Choroid plexus epithelial cell (primary cell): ENCODE measurements around the gene SNRPD3.
"Not testable (repeated sequence)": the region's sequence is repeated elsewhere in the genome, so short reads cannot be mapped to it uniquely, and the experiment has no call there.

Experiments
- DNase-seq: peaks from one replicate; pipeline ENCODE4 v3.0.0-alpha.2; 2010; ENCODE audit warnings: low read depth
- H3K4me3 ChIP-seq: 2 replicates; pipeline ENCODE4 v1.5.1; 2011; ENCODE audit warnings: low read depth, mild to moderate bottlenecking, control low read depth, low read length, moderate library complexity
- TF ChIP-seq, protein P1 (sequence below): conservative IDR thresholded peaks from 2 replicates; pipeline ENCODE4 v1.5.1; 2011; ENCODE audit warnings: low read depth, mild to moderate bottlenecking, control low read depth, inconsistent platforms, low read length, moderate library complexity

SNRPD3 gene

DNA sequence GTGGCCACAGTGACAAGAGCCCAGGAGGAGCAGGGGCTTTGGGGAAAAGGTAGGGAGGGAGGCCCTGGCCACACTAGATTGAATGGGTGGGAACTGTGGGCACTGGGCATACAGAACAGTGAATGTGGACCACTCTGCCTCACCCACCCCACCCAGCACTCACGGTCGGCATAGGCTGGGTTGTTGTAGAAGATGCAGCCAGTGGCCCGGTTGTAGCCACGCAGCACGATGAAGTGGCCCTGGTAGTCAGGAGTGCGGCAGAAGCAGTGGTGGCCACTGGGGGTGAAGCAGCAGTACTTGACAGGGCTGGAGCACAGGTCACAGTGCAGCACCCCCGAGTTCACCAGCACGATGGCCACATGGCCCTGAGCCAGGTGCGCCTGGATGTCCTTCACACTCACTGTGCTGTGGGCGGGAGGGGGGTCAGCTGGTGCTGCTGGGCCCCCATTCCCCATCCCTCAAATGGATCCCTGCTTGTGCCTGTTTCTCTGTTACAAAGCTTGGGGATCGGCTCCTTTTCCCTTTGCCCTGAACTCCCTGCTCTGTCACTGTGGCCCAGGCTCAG is 12.0 kb upstream of the SNRPD3 start:
- H3K4me3 ChIP-seq: no peak overlapping the region
- no peak for DNase-seq
- TF ChIP-seq, protein P1, sequence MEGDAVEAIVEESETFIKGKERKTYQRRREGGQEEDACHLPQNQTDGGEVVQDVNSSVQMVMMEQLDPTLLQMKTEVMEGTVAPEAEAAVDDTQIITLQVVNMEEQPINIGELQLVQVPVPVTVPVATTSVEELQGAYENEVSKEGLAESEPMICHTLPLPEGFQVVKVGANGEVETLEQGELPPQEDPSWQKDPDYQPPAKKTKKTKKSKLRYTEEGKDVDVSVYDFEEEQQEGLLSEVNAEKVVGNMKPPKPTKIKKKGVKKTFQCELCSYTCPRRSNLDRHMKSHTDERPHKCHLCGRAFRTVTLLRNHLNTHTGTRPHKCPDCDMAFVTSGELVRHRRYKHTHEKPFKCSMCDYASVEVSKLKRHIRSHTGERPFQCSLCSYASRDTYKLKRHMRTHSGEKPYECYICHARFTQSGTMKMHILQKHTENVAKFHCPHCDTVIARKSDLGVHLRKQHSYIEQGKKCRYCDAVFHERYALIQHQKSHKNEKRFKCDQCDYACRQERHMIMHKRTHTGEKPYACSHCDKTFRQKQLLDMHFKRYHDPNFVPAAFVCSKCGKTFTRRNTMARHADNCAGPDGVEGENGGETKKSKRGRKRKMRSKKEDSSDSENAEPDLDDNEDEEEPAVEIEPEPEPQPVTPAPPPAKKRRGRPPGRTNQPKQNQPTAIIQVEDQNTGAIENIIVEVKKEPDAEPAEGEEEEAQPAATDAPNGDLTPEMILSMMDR: no peak

DNA sequence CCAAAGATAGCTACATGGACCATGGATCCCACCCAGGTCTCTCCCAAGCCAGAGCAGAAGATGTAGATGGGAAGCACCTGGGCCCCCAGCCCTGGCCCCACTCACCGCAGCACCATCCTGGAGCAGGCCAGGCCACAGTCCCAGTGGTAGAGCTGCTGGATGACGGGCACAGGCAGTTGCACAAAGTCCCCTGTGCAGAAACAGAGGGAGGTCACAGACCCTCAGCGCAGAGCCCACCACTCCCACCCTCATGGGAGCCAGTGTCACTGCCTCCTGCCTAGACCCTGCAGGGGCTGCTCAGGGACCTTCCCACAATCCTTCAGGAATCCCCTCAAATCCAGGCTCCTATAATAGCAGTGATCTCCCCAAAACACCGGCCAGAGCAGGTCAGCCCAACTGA is 7.0 kb upstream of the SNRPD3 start:
- H3K4me3 ChIP-seq: no peak overlapping the region
- TF ChIP-seq, protein P1: no peak
- DNase-seq: no peak

DNA sequence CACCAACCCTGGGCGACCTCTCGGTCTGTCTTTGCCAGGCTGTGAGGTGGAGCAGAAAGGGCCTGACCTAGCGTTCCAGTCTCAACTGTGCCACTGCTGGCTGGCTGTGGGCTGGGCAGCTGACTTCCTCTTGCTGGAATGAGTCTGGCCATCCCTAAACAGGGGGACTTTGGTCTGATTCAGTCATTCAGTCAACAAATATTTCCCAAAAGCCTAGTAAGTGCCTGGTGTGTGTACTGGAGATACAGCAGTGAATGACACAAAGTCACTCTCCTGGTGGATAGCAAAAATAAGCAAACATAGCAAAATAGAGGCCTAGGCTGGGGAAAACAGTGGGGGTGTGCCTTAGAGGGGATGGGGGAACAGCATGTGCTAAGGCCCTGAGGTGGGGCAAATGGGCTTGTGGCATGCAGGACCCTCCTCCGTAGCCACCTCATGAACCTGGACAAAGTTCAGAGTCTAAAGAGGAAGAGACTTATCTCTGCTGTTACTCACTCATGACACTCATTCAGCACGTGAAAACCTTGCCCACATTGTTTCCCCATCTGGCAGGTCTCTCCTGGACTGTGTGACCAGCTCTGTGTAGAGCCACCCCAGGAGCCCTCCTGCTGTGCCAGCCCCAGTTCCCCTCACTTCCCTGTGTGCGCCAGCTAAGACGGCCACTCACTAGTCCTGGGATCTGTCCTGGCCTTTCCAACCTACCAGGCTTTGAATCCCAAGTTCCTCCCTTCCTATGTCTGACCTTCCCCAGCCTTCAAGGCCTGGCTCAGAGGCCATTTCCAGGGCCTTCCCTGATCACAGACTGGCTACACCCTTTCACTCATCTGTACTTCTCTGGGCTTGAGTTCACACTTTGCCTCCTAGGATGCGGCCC is 5.5 kb upstream of the SNRPD3 start:
- TF ChIP-seq, protein P1: no peak
- H3K4me3 ChIP-seq: no peak overlapping the region
- peak; percentile 13 for DNase-seq

DNA sequence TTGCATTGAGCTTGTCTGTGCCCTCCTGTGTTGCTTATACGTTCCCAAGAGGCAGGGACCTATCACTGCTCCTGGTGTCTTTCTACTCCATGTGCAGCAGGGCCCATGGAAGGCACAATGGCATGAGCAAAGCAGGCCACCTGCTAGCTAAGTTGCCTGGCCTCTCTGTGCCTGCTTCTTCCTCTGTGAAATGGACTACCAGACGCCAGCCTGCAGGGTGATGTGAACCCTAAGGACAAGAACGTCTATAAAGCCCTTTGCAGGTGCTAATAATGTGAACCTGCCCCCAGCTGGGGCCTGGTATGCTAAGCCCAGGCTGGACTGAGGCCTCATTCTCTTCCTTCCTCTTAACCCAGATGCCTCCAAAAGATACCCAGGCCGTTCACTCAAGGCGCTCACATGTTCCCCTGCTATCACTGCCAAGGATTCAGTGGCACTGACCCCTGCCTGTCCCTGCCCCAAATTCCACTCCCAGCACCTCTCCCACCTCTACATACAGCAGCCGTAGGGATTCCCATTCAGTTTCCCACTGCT is 4.8 kb upstream of the SNRPD3 start:
- TF ChIP-seq, protein P1: no peak
- DNase-seq: no peak
- H3K4me3 ChIP-seq: no peak overlapping the region

DNA sequence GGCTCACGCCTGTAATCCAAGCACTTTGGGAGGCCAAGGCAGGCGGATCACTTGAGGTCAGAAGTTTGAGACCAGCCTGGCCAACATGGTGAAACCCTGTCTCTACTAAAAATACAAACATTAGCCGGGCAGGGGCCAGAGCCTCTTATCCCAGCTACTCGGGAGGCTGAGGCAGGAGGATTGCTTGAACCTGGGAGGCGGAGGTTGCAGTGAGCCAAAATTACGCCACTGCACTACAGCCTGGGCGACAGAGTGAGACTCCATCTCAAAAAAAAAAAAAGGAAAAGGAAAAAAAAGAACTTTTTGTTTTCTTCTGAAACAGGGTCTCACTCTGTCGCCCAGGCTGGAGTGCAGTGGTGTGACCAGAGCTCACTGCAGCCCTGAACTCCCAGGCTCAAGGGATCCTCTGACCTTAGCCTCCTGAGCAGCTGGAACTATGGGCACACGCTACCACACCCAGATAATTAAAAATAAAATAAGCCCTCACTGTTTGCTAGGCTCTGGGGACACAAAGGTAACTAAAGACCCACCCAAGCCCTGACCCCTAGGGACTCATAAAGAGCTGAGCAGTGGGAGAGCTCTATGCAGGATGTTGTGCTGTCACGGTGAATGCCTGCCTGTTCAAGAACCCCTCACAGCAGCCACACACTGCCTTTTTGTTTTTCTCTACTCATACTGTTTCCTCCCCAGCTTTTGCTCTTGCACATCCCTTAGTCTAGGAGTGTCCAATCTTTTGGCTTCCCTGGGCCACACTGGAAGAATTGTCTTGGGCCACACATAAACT is 3.1 kb upstream of the SNRPD3 start:
- H3K4me3 ChIP-seq, DNase-seq: not testable (repeated sequence)

DNA sequence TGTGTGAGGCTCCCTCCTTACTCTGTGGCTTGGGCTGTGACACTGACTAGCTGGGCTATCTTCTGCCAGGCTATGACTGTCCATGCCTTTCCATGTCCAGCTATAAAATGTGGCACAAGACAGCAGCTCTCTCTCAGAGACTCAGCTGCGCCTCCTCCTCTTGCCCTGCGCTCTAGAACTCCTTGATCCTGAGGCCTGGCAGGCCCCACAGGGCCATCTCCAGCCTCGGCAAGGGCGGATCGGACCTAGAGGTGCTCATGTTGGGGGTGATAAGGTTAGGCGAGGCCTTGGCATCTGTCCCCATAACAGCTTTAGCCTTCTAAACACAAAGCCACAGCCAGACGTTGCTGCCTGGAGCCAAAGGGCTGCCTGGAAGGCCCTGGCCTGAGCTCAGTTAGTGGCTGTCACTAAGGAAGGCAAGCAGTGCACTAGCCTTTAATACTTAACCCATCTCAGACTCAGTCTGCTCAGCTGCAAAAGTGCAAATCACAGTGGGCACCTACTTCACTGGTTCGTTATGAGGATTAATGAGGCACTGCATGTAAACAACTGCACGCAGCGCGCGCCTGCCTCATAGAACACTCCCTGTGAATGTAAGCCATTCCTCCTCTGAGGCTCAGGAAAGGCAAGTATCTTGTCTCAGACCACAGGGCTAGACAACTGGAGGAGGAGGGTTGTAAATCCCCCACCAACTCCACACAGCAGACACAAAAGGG is 2.0 kb upstream of the SNRPD3 start:
- TF ChIP-seq, protein P1: no peak
- peak overlapping the region; percentile 94 for H3K4me3 ChIP-seq
- peak; percentile 41 for DNase-seq
